Muscle of arm (tissue), 12 donors: Measurements from ENCODE around the gene RAB3C. TPM values are rescaled to one million over a fixed set of nuclear protein-coding genes. Genes with fewer than 3 reads are reported as not detected.
A peak's percentile ranks its signal among the peaks of the same experiment; 100 is the strongest.

Experiments
- DNase-seq: peaks from one replicate; pipeline ENCODE4 v3.0.0-alpha.2; 2013
- polyA plus RNA-seq, 12 donors: library from polyadenylated mRNA; unstranded; fragments of 120-200 nt; gene quantifications; one replicate each; pipeline ENCODE4 v1.2.1, GENCODE V29; 2013; ENCODE audit not compliant: insufficient read length in 12 of 12

The RAB3C gene
- polyA plus RNA-seq, 12 donors: 0.05 to 1.2 (median 0.27) TPM; not detected in 1

DNA sequence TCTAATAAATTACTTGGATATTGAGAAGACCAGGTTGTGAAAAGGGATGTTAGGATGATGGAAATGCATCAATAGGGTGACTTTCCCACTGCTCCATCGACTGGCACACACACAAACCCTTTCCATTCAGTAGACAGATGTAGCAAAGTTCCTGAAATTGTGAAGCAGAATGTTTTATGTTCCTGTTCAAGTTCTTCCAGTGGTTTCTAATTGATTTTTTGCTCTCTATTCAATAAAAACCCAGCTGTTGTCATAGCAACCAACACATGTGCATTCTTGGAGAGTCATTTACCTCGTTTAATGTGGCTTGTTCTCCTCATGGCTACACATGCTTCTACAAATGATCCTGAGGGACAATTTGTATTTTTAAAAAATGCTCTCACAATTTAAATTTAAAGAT is 244.6 kb downstream of the RAB3C start:
- DNase-seq: peak; percentile 42

DNA sequence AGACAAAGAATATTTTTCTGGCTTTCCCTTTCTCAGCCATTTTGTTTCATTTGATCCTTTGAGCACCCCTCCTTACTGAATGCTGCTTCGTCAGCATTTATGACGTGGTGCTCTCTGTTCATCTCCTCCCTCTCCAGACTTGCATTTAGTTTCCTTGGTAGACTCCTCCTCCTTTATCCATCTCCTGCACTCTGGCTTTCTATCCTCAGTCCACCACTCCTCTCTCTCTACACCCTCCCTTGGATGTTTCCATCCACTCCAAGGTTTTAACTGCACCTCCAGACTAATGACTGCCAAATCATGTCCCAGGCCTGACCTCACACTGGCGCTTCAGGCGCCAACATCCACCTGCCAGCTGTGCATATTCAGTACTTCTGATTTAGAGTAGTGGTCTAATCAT is 245.4 kb downstream of the RAB3C start:
- peak; percentile 51 for DNase-seq

DNA sequence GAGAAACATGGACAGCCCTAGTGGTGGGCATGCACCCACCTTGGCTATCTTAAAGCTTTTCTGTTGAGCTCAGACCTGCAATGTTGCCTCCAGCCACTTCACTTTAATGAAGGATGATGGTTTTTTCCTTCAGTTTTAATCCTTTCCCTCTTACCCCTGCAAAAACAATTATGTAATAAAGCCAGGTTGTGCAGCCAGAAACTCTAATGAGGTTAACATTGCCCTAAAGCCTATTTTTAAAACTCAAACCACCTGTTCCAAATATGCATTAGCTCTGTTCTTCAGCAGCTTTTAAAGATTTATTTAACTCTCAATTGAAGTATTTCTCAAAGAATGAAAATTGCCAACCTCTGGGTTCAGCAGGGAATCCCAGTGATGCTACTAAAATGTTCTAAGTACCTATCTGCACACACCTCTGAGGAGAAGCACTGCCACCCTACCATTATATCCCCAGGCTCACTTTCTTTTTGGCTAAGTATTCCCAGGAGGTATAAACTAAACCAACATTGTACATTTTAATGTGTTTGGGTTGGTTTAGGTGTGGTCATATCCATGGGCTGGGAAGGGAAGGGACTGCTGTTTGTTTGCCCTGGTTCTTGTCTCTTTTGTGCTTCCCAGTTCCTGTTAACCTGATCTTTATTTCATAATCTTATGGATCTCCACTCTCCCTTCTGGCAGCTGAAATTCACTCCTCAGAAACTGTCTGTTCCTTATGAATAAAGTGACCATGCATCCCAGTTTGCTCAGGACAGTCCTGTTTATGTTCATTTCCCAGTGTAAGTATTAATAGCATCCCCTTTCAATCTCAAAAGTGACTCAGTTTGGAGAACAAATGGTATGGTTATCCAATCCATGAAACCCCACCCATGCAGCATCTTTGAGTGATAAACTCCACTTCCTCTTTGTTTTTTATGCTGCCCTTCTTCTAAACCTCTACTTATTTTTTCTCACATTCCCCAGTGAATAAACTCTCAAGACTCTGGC is 251.7 kb downstream of the RAB3C start:
- peak; percentile 26 for DNase-seq

DNA sequence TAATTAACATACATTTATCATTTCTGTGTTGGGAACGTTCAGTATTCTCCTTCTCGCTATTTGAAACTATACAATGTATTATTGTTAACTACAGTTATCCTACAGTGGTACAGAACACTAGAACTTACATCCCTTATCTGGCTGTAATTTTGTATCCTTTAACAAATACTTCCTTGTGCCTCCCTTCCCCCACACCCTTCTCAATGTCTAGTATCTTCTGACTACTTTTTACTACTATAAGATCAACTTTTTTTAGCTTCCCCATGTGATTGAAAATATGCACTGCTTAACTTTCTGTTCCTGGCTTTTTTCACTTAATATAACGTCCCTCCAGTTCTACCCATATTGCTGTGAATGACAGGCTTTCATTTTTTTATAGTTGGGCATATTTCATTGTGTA is 253.5 kb downstream of the RAB3C start:
- DNase-seq: no peak

DNA sequence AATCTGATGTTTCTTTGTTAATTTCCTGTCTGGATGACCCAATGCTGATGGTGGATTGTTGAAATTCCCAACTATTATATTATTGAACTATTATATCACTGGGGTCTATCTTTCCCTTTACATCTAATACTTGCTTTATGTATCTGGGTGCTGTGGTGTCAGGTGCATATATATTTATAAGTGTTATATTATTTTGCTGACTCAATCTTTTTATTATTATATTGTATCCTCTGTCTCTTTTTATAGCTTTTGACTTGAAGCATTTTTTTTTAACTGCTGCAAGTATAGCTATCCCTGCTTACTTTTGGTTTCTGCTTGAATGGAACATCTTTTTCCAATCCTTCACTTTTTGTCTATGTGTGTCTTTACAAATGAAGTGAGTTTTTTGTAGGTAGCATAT is 255.9 kb downstream of the RAB3C start:
- DNase-seq: no peak

DNA sequence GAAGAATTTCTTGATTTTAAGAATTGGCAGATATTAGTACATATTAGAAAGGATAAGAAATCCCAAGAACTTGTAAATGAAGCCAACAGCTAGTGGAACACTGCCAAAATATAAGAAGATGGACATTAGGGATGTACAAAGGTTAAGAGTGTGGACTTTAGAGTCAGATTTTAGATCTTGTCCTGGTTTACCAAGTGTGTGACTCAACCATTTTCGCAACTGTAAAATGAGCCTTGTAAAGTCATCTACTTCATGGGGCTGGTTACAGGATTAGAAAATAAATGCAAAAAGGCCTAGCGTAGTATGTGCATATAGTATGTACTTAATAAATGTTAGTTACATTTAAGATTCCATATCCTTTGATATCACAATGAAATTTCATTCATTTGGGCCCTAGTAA is 260.0 kb downstream of the RAB3C start:
- no peak for DNase-seq

DNA sequence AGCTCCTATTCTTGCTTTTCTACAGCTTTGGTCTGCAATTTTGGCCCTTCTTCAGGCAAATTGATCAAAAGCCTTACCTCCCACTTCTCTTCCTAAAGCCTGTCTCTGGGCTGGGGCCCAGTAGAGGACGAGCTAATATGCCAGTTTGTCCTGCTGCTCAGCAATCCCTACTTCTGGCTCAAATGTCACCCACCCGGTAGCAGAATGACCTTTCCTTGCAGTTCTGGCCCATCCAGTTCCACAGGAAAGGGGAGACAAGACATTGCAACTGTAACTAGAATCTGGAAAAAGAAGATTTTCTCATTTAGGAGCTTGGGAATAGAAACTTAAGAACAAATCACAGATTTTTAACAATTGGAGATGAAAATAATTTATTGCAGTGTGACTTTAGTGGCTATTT is 261.5 kb downstream of the RAB3C start:
- no peak for DNase-seq

DNA sequence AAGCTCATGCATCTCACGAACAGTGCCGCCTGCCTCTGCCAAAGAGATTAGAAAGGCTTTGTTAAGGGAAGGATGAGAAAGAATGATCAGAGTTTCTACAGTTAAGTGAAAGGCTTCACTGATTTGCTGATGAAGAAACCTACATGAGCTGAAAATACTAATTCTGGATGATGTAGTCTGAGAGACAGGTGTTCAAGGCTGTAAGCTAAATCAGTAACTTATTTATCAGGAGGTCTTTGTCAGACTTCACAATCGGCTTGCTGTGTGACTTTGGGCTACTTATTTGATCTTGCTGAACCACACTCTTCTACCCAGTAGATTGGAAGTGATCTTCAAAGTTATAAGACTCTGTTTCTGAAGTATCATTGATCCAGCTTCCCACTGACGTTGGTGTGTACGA is 264.2 kb downstream of the RAB3C start:
- no peak for DNase-seq

DNA sequence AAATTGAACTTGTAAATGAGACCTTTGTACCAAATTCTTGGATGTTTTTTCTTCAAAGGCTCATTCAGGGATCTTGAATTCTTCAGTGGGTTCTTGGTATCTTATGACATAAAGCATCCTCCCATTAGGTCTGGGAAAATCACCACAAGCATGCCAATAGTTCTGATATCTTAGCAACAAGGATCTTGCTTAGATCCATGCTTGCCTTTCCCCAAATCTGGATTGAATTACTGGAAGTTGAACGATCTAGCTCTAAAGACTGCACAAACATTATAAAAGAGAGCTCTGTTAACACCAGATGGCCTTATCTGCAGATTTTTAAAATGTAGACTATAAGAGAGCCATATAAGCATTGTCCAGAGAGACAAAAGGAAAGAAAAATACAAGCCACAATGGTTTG is 266.3 kb downstream of the RAB3C start:
- peak; percentile 18 for DNase-seq

DNA sequence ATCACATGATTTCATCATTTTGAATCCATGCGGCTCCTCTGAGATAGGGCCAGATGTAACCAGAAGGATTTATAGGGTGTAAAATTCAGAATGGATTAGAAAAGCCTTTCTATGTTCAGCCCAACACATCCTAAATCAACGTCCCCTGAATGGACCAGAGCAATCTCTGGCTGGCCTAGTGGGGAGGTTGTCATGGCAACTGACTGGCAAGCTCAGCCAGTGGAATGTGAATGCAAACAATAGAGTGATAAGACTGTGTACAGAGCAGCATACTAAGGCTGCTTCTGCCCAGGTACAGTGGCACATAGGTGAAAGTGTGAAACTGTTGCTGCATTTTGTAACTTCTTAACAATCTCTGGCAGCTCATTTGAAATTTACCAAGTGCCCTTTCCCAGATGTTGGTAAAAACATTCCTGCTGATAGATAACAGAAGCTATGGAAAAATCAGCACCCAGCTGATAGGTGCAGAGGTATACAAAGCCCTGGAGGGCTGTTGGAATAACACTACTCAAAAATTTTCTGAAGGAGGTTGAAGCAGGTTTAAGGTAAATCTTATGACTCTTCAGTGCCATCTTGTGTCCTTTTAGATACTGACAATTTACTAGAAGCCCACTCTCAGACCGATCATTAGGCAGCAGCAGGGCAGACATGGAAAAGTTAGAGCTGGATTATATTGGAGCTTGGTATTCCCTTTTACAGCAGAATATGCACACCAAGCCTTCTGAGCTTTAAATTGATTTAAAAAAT is 267.2 kb downstream of the RAB3C start:
- peak; percentile 53 for DNase-seq

DNA sequence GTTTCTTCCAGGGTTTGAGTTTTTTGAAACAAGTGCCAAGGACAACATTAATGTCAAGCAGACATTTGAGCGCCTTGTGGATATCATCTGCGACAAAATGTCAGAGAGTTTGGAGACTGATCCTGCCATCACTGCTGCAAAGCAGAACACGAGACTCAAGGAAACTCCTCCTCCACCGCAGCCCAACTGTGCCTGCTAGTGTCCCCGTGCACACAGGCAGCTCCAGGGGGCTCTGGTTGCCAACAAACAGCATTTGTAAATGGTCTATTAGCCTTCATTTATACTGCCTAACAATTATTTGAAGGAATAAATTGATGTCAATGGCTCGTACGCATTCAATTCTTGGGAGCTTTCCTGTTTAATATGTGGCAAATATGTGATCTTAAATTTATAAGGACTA is 268.3 kb downstream of the RAB3C start:
- DNase-seq: no peak

DNA sequence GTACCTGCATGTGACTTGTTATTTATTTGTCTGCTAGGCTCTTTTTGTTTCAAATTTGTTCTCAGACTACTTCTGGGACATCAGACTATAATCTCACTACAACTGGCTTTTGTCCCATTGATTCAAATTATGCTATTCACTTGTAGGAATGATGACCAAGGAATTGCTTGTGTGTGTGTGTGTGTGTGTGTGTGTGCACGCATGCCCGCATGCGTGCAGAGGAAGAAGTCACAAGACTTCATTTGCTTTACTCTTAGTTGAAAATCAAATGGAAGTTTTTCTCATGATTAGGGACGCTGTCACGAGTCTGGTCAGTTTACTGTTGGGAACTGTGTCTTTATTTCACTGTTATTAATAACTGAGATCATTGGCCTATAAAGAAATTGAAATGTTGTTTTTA is 268.7 kb downstream of the RAB3C start:
- no peak for DNase-seq

DNA sequence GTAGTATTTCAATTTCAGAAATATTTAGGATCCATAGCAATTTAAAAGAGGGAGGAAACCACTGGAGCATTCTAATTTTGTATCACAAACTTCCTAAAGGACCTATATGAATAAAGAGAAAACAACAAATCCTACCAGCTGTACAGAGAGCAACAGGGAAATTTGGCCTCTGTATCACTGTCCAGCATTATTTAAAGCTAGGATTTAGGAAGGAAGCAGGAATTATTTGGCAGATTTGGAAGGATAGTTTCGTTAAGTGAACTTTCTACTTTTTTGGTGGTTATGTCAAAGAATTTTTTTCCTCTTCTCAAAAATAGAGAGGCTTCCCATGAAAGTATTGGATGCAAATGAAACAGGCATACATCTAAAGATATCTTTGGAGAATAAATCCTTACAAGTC is 269.7 kb downstream of the RAB3C start:
- no peak for DNase-seq

DNA sequence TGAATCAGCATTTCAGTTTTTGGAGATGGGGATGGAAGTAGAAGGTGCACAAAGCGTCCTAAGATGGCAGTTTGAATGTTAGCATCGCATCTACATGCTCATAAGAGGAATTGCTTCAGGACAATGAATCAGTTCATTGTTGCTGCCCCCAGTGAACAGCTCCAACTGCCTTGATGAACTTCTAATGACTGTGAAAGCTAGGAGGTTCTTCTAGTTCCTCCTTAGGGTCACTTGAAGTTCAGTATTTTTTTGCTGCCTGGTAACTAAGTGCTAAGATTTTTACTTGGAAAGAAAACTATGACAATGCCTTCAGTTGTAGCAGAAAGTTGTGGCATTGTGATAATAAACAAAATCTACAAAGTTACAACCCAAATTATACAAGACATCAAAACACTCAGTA is 271.6 kb downstream of the RAB3C start:
- no peak for DNase-seq

DNA sequence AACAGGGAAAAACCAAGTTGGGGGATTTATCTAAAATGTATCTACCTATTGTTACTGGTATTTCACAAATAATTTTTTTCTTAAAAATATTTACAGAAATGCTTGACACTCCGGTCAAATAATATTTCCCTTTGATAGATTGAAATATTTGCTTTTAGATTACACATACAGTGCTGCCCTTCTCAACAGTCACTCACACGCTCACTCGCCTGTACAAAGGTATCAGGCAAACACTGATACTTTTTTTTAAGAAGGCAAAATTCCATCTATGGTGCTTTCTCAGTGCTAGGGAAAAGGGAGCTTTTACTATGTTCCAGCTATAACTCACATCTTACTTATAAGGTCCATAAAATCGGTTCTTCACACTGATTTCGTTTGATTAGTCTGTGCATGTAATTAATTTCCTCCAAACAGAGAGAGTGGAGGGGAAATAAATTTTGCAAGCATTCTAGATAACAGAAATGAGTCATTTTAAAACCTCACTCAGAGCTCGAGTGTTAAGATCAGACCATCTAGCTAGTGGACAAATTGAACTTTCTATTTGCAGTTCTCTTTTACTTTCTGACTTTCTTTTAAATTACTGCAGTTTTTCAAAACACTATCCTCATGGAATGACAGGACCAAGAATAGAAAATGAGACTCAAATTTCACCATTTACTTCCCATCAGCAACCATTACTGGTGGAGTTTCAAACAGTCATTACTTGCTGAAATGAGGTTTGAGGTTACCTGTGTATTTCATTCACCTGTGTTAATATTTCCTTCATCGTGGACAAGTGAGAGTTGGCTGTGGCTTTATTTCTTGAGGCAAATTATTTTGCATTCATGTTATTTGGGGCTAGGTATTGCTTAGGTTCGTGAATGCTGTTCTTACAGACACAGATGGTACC is 273.2 kb downstream of the RAB3C start:
- no peak for DNase-seq

DNA sequence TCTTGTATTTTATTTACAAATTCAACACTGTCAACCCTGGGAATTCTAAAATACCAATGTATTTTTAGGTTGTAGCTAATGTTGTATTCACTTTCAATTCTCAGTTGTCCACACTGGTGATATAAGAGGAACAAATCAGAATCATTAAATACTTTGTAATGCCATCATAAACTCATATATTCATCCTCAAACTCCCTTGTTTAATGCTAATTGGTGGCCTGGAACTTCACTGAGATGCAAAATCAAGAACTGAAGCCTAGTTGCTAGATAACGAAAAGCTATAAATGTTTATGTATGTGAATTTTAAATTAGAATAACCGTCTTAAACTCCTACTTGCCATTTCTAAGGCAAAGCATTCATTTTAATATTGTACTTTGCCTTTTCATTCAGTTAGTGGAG is 274.7 kb downstream of the RAB3C start:
- no peak for DNase-seq

DNA sequence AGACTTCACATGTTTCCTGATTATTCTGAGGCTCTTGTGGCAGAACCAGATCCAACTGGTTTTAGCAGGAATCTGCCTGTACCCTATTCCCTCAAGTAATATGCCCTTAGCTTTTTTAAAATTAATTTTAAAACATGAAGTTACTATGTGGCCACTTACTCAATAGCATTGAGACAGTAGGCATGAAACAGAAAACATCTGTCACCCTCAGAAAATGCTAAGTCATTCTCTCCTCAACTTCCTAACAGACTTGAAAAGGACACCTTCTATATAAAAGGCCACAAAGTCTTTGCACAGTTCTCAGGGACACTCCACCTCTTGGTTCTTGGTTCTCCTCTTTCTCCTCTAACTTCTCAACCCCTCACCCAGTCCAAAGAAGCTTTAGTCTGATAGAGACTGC is 277.8 kb downstream of the RAB3C start:
- no peak for DNase-seq

DNA sequence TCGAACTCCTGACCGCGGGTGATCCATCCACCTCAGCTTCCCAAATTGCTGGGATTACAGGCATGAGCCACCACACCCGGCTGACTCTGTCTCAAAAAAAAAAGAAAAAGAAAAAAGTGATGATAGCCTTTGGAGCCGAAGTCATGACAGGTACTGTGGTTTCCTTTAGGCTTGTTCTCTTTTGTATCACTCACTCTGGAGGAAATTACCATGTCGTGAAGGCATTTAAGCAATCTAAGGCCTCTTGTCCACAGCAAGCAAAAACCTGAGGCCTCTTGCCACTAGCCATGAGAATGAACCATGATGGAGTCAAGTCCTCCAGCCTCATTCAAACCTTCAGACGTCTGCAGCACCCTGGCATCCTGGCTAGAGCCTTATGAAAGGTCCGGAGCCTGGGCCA is 286.1 kb downstream of the RAB3C start:
- no peak for DNase-seq

DNA sequence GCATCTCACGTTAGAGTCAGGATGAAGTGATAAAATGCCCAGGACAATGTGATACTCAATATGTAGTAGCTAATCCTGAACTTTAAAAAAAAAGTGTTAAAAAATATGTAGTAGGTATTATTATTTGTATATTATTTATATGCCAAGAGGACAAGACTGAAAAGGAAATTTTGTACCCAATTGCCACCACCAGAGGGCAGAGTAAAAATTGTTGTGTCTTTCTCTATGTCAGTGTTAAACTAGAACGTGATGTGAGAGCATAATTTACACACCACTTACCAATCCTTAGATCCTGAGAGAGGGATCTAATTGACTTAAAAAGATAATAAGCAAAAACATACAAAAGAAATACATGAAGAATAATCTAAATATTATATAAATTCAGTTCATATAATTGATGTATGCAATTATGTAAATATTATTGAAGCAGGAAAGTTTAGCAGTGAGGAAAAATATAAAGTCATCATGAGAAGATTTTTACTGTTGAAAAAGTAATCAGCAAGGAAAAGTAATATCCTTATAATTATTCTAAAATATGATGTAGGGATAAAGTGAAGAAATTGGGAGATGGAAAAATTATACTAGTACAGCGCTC is 288.9 kb downstream of the RAB3C start:
- DNase-seq: no peak

DNA sequence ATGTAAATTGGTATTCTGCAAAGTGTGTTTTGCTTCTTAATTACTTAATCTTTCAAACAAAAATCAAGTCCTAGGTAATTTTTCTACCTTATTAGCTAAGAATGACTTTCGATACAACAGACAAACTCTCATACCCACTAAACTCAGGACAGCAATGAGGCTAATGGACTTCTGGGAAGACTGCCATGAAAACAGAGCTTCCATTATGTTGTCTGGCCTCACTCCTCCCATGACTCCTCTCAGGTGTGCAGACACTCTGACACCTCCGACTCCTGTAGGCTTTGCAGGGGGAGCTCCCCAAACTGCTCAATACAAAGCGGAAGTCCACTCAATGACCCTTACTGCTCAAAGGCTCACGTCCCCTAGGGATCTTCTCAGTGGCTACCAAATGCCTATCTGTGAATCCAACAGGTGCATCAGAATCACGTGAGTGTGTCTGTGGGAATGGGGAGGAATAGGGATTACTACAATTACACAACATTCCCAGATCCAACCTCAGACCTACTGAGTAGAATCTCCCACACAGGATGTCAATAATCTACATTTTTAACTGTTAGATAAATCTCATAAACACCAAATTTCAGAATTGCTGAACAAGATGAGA is 289.9 kb downstream of the RAB3C start:
- no peak for DNase-seq

DNA sequence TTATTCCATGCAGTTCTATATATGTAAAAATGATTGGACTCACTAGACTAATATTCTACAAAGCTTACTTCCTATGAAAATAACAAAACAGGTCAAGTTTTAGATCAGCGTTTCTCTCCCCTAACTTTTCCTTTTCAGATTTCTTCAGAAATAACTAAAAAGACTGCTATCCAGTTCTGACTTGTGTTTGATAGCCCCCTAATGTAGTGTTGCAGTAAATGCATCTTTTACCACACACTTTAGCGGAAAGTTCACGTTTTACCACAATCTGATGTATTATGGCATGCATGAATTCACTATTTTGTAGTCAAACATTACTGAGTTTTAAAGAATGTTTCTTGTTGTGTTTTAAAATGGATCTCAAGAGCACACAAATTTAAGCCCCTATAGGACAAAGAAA is 292.7 kb downstream of the RAB3C start:
- no peak for DNase-seq
